Activated CD4-positive, alpha-beta T cell treated with anti-CD3 and anti-CD28 coated beads, Interleukin-2, amount 10 ng/mL, durations not matched to agents 24 days and 14 days (primary cell): ENCODE measurements around the gene PEX1. TPM values are rescaled to one million over a fixed set of nuclear protein-coding genes. Genes with fewer than 3 reads are reported as not detected.
A peak's percentile ranks its signal among the peaks of the same experiment; 100 is the strongest.
"Not testable (repeated sequence)": the region's sequence is repeated elsewhere in the genome, so short reads cannot be mapped to it uniquely, and the experiment has no call there.

Experiments
- DNase-seq: peaks from one replicate; pipeline ENCODE4 v3.0.0; 2022
- H3K27ac Mint-ChIP-seq: one replicate; pipeline ENCODE4 v1.8.0; 2022; ENCODE audit warnings: mild to moderate bottlenecking, mixed read lengths
- H3K27me3 Mint-ChIP-seq: one replicate; pipeline ENCODE4 v1.8.0; 2022; ENCODE audit warnings: mixed read lengths
- H3K36me3 Mint-ChIP-seq: one replicate; pipeline ENCODE4 v1.8.0; 2022; ENCODE audit warnings: low read depth, mild to moderate bottlenecking, mixed read lengths
- H3K4me1 Mint-ChIP-seq: one replicate; pipeline ENCODE4 v1.8.0; 2021; ENCODE audit warnings: mixed read lengths
- H3K4me3 Mint-ChIP-seq: one replicate; pipeline ENCODE4 v1.8.0; 2022; ENCODE audit warnings: mild to moderate bottlenecking, moderate library complexity, mixed read lengths
- H3K9me3 Mint-ChIP-seq: one replicate; pipeline ENCODE4 v1.8.0; 2021; ENCODE audit warnings: mixed read lengths
- intact Hi-C: fragments of 100-400 bp; cut with micrococcal nuclease; formaldehyde crosslinking; loops from one replicate; pipeline ENCODE4 v1.15.1; 2023
- total RNA-seq: library from RNA; stranded (reverse); gene quantifications from 2 replicates; pipeline ENCODE4 v1.2.3, GENCODE V29; 2022

PEX1 gene
- 14.4 and 14.8 TPM in 2 replicates for total RNA-seq

DNA sequence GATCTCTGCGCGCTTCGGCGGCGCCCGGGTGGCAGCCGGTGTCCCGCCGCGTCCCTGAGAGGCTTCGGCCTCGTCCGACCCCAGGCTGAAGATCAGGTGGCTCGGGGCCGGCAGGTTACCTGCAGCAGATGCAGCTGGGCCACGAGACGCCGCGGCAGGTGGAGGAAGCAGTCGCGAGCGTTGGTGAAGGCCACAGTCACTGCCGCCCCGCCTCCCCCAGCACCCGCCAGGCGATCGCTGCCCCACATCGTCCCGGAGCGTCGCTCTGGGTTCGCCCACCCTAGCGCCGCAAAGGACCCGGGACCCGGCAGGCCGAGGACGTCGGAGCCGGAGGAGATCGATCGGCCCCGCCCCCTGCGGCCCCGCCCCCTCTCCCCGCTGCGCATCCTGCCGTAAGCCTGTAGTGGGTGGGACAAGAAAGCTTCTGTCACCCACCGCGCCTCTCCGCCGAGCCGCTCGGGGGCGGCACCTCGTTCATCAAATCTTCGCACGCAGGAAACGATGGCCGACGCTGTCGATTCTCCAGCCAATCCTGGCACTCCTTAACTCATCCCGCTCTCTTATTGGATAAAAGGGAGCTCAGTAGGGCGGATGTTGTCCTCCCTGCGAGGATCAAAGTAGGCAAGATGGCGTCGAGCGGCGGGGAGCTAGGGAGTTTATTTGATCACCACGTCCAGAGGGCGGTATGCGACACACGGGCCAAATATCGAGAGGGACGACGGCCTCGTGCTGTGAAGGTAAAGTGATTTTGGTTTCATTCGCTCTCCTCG, at the start of gene PEX1, which contains the start of gene RBM48:
TSS of gene PEX1 (minus strand) at position 333 of the 770 bp plus-strand sequence. CDS start at position 248, 85 bp downstream.
TSS of gene RBM48 (plus strand) at position 608 of the 770 bp plus-strand sequence. CDS start at position 627, 19 bp downstream.
- peaks cover 29% of the 10 kb centered on the region for H3K36me3 Mint-ChIP-seq
- peaks cover 4% of the 10 kb centered on the region for H3K9me3 Mint-ChIP-seq
- H3K4me3 Mint-ChIP-seq: peak within 1 kb of the TSS; percentile 98
- intact Hi-C loops: loop anchor here (1.0 to 5.0 kb wide), 13 partner anchors 44 to 1474 kb away; partner anchors contain the start of genes AKAP9, ANKIB1, BET1 and CYP51A1
- peak; percentile 98 for DNase-seq
- H3K27me3 Mint-ChIP-seq: peaks cover 2% of the 10 kb centered on the region
- peaks cover 22% of the 10 kb centered on the region for H3K4me1 Mint-ChIP-seq
- peak within 1 kb of the TSS; percentile 98 for H3K27ac Mint-ChIP-seq

DNA sequence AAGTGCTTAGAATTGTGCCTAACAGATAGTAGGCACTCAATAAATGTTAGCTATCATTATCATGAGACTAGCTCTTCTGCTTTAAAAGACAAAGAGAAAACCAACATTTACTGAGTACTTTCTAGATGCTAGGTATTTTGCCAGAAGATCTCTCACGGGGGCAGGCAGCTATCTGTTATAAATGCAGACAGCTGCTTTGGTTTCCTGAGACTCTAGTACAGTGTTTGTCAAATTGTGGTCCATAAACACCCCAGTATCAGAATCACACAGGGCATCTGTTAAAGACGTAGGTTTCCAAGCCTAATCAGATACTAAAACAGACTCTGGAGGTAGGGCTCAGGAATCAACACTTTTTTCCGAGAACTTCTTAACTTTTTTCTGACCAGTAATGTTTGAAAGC, 48.0 kb upstream of the PEX1 start:
- intact Hi-C loops: no loop called here
- H3K27ac Mint-ChIP-seq: no peak overlapping the region
- peaks cover 3% of the 10 kb centered on the region for H3K9me3 Mint-ChIP-seq
- H3K27me3 Mint-ChIP-seq: no peaks in the 10 kb centered on the region
- DNase-seq: peak; percentile 43
- no peak overlapping the region for H3K4me3 Mint-ChIP-seq
- H3K36me3 Mint-ChIP-seq: peaks cover 49% of the 10 kb centered on the region
- peaks cover 2% of the 10 kb centered on the region for H3K4me1 Mint-ChIP-seq

DNA sequence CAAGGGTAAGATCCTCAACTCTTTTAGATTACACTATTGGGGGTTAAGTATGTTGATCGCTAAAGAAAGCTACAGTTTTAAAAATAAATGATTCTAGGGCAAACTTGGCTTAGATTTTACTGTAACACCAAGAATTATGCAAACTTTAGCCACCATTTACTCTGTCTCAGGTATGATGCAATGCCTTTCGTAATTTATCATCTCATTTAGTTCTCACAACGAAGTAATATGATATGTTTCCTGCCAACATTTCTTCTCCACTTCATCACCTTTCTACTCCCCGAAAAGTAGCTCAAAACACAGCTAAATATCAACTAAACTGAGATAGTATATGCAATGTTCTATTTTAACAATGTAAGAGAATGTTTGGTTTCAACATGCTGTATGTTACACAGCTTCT, 40.8 kb upstream of the PEX1 start:
- H3K27me3 Mint-ChIP-seq: no peaks in the 10 kb centered on the region
- DNase-seq: no peak
- H3K27ac Mint-ChIP-seq: no peak overlapping the region
- intact Hi-C loops: no loop called here
- peaks cover 46% of the 10 kb centered on the region for H3K36me3 Mint-ChIP-seq
- peaks cover 2% of the 10 kb centered on the region for H3K9me3 Mint-ChIP-seq
- peaks cover under 1% of the 10 kb centered on the region for H3K4me1 Mint-ChIP-seq
- H3K4me3 Mint-ChIP-seq: no peak overlapping the region

- no peaks in the 10 kb centered on the region for H3K9me3 Mint-ChIP-seq
- H3K36me3 Mint-ChIP-seq: peaks cover 52% of the 10 kb centered on the region
- no peak for DNase-seq
- H3K27me3 Mint-ChIP-seq: no peaks in the 10 kb centered on the region
- H3K27ac Mint-ChIP-seq: no peak overlapping the region
- intact Hi-C loops: no loop called here
- no peaks in the 10 kb centered on the region for H3K4me1 Mint-ChIP-seq
- no peak overlapping the region for H3K4me3 Mint-ChIP-seq
These were observed 39.1 kb upstream of the PEX1 start for GRCh38 chr7:92567460-92567859.

DNA sequence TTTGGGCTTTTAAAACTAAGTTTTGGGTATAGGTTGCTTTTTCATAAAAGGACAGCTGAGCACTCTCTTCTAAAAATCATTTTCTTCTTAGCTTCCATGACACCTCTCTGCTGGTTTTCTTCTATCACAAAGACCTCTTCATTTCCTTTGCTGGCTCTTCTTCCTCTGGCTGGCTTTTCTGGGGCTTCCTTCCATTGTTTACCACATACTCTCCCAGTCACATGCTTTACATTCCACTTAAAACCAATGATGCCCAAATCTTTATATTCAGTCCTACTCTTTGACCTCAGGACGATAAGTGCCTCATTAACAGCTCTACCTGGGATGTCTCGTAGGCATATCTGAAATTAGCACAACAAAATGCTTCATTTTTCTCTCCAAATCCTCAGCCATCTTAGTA, 35.0 kb upstream of the PEX1 start:
- Mint-ChIP-seq H3K27me3 (no peaks in the 10 kb centered on the region), H3K4me1 (no peaks in the 10 kb centered on the region), H3K36me3 (peaks cover 45% of the 10 kb centered on the region), H3K4me3 (no peak overlapping the region), H3K9me3 (no peaks in the 10 kb centered on the region), H3K27ac (no peak overlapping the region)
- peak; percentile 45 for DNase-seq
- intact Hi-C loops: no loop called here

DNA sequence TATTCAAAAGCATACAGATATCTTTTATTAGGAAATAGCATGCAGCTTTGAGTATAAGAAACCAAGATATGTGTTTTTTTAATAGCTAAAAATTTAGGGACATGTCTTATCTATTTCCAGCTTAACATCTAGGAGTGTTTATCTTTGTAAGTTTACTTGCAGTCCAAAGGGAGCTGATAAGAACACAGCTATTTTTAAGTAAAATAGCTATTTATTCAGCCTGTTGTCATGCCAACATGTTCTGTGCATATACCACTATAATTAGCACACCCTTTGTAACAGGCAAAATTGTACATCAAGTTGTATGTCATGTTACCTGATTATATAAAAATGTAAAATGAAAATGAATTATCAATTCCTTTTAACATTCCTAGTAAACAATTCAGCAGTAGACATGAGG, 32.3 kb upstream of the PEX1 start:
- Mint-ChIP-seq H3K4me3 (no peak overlapping the region), H3K27ac (no peak overlapping the region), H3K4me1 (no peaks in the 10 kb centered on the region), H3K36me3 (peaks cover 37% of the 10 kb centered on the region), H3K9me3 (no peaks in the 10 kb centered on the region), H3K27me3 (no peaks in the 10 kb centered on the region)
- DNase-seq: no peak
- intact Hi-C loops: no loop called here

DNA sequence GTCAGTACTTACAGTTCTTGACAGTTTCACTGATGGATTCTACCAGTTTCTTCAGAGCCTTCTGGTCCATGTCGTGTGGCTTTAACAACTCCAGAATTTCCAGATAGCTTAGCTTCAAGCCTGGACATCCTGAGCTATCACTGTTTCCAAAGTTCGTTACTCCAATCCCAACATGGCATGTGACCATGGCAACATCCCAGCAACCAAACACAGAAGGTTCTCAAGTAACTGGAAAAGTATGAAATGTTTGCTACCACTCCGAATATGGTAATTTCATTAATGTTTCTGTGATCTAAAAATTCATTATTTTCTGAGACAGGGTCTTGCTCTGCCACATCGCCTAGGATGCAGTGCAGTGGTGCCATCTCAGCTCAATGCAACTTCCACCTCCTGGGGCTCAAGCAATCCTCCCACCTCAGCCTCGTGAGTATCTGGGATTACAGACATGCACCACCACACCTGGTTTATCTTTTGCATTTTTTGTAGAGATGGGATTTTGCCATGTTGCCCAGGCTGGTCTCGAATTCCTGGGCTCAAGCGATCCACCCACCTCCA, 29.6 kb upstream of the PEX1 start:
- Mint-ChIP-seq H3K4me1 (no peaks in the 10 kb centered on the region), H3K36me3 (peaks cover 18% of the 10 kb centered on the region), H3K9me3 (no peaks in the 10 kb centered on the region), H3K27ac (no peak overlapping the region), H3K4me3 (no peak overlapping the region), H3K27me3 (no peaks in the 10 kb centered on the region)
- intact Hi-C loops: no loop called here
- no peak for DNase-seq

DNA sequence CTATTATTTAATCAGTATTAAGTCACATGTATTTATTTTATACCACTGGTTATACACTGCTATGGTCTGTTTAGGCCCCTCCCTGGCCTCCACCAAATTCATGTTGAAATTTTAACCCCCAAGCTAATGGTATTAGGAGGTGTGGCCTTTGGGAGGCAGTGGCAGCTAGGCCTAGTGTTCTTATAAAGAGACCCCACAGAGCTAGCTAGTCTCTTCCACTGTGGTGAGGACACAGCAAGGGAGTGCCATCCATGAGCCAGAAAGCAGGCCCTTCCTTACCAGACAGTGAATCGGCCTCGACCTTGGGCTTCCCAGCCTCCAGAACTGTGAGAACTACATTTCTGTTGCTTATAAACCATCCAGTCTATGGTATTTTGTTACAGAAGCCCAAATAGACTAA, 28.9 kb upstream of the PEX1 start:
- DNase-seq: peak; percentile 9
- Mint-ChIP-seq H3K4me1 (no peaks in the 10 kb centered on the region), H3K4me3 (no peak overlapping the region), H3K27ac (no peak overlapping the region), H3K27me3 (no peaks in the 10 kb centered on the region), H3K9me3 (no peaks in the 10 kb centered on the region), H3K36me3 (peaks cover 16% of the 10 kb centered on the region)
- intact Hi-C loops: no loop called here

DNA sequence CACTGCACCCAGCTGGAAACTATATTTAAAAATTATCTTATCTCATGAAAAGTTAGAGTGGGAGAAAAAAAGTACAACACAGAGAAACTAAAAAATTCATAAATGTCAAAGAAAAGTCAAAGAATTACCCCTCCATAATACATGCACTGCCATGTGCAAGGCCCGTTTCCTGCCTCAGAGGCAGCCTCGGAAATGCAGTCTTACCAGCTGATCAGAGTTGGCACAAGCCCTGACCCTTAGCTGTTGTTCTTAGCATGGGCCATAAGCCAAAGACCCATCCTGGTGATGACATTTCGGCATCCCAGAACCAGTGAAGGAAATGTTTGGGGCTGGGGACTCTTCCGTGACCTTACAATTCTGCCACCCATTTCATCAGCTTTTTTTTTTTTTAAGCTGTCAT, 21.9 kb upstream of the PEX1 start:
- Mint-ChIP-seq H3K27me3 (peaks cover 6% of the 10 kb centered on the region), H3K27ac (no peak overlapping the region), H3K4me1 (no peaks in the 10 kb centered on the region), H3K36me3 (no peaks in the 10 kb centered on the region), H3K4me3 (no peak overlapping the region), H3K9me3 (no peaks in the 10 kb centered on the region)
- intact Hi-C loops: no loop called here
- peak; percentile 46 for DNase-seq

- Mint-ChIP-seq H3K27ac (no peak overlapping the region), H3K4me3 (no peak overlapping the region), H3K4me1 (no peaks in the 10 kb centered on the region), H3K27me3 (peaks cover 6% of the 10 kb centered on the region), H3K36me3 (no peaks in the 10 kb centered on the region), H3K9me3 (no peaks in the 10 kb centered on the region)
- intact Hi-C loops: no loop called here
- DNase-seq: no peak
These were observed 19.3 kb upstream of the PEX1 start for GRCh38 chr7:92547579-92547978.

GRCh38 chr7:92546856-92547497, 18.7 kb upstream of the PEX1 start:
- no peaks in the 10 kb centered on the region for H3K9me3 Mint-ChIP-seq
- no peaks in the 10 kb centered on the region for H3K36me3 Mint-ChIP-seq
- H3K27ac Mint-ChIP-seq: no peak overlapping the region
- H3K27me3 Mint-ChIP-seq: peaks cover 6% of the 10 kb centered on the region
- H3K4me1 Mint-ChIP-seq: no peaks in the 10 kb centered on the region
- DNase-seq: no peak
- H3K4me3 Mint-ChIP-seq: no peak overlapping the region
- intact Hi-C loops: no loop called here

DNA sequence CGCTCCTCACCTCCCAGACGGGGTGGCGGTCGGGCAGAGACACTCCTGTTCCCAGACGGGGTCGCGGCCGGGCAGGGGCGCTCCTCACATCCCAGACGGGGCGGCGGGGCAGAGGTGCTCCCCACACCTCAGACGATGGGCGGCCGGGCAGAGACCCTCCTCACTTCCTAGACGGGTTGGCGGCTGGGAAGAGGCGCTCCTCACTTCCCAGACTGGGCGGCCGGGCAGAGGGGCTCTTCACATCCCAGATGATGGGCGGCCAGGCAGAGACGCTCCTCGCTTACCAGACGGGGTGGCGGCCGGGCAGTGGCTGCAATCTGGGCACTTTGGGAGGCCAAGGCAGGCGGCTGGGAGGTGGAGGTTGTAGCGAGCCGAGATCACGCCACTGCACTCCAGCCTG, 16.8 kb upstream of the PEX1 start:
- H3K9me3 Mint-ChIP-seq, DNase-seq, H3K4me1 Mint-ChIP-seq, H3K27me3 Mint-ChIP-seq, H3K4me3 Mint-ChIP-seq, H3K27ac Mint-ChIP-seq, H3K36me3 Mint-ChIP-seq, intact Hi-C loops: not testable (repeated sequence)

DNA sequence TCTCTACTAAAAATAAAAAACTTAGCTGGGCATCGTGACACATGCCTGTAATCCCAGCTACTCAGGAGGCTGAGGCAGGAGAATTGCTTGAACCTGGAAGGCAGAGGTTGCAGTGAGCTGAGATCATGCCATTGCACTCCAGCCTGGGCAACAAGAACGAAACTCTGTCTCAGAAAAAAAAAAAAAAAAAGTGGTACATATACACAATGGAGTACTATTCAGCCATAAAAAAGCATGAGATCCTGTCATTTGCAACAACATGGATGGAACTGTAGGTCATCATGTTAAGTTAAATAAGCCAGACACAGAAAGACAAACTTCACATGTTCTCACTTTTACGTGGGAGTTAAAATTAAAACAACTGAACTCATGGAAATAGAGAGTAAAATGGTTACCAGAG, 15.2 kb upstream of the PEX1 start:
- intact Hi-C loops: not testable (repeated sequence)

GRCh38 chr7:92534572-92534971, 6.3 kb upstream of the PEX1 start:
- no peak overlapping the region for H3K4me3 Mint-ChIP-seq
- DNase-seq: no peak
- H3K4me1 Mint-ChIP-seq: peaks cover 18% of the 10 kb centered on the region
- peaks cover 63% of the 10 kb centered on the region for H3K36me3 Mint-ChIP-seq
- intact Hi-C loops: no loop called here
- H3K27ac Mint-ChIP-seq: no peak overlapping the region
- H3K9me3 Mint-ChIP-seq: no peaks in the 10 kb centered on the region
- H3K27me3 Mint-ChIP-seq: no peaks in the 10 kb centered on the region

More for the DNA sequence above, 15.2 kb upstream of the PEX1 start:
- DNase-seq, H3K9me3 Mint-ChIP-seq, H3K36me3 Mint-ChIP-seq, H3K4me3 Mint-ChIP-seq, H3K27me3 Mint-ChIP-seq, H3K27ac Mint-ChIP-seq, H3K4me1 Mint-ChIP-seq: not testable (repeated sequence)
